IPS-15b (cell line): ENCODE results near the gene DEPP1.

Source experiments
- H3K27me3 ChIP-seq: one replicate; pipeline ENCODE4 v1.6.1; 2013; ENCODE audit warnings: low read length; ENCODE audit not compliant: control insufficient read depth, insufficient read depth
- H3K36me3 ChIP-seq: one replicate; pipeline ENCODE4 v1.6.1; 2013; ENCODE audit warnings: low read length; ENCODE audit not compliant: control insufficient read depth, insufficient read depth
- H3K4me1 ChIP-seq: one replicate; pipeline ENCODE4 v1.6.1; 2013; ENCODE audit warnings: mild to moderate bottlenecking, low read length; ENCODE audit not compliant: control insufficient read depth, insufficient read depth
- H3K4me3 ChIP-seq: one replicate; pipeline ENCODE4 v1.5.1; 2013; ENCODE audit warnings: low read depth, low read length
- H3K9ac ChIP-seq: one replicate; pipeline ENCODE4 v1.6.1; 2013; ENCODE audit warnings: low read depth, mild to moderate bottlenecking, low read length
- H3K9me3 ChIP-seq: one replicate; pipeline ENCODE4 v1.6.1; 2013; ENCODE audit warnings: mild to moderate bottlenecking, low read length; ENCODE audit not compliant: control insufficient read depth, insufficient read depth

DEPP1 gene

GRCh38 chr10:44929356-44930255 is 49.0 kb downstream of the DEPP1 start:
- Histone ChIP-seq H3K4me3 (no peak overlapping the region), H3K9ac (no peak overlapping the region), H3K27me3 (no peaks in the 10 kb centered on the region), H3K4me1 (peaks cover 3% of the 10 kb centered on the region), H3K36me3 (no peaks in the 10 kb centered on the region), H3K9me3 (no peaks in the 10 kb centered on the region)

DNA sequence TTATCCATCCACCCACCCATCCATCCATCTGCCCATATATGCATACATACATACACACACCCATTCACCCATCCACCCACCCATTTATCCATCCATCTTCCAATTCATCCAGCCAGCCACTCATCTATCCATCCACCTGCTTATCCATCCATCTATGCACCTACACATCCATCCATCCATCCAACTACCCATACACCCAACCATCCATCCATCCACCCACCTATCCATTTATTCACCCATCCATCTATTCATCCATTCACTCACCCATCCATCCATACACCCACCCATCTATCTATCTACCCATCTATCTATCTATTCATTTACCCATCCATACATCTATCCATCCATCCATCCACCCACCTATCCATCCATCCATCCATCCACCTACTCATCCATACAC is 50.1 kb downstream of the DEPP1 start:
- H3K36me3 ChIP-seq, result no peaks in the 10 kb centered on the region

DNA sequence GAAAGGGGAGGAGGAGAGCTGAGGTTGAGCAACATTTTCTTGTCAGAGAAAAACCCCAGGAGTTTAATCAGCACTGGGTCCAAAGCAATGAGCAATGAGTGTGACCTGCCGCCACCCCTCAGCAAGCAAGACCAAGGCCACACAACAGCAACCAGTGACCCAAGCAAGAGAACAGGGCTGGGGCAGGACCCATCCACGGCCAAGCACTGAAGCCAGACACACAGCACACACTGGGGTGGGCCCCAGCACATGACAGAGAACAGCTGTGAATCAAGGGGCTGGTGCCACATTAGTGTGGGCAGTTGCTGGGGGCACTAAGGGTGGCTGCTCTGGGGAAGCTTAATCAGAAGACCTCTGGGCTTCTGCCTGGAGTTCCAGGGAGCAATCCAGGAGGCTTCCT is 51.3 kb downstream of the DEPP1 start:
- H3K36me3 ChIP-seq, result no peaks in the 10 kb centered on the region
- no peak overlapping the region for H3K4me3 ChIP-seq
- no peaks in the 10 kb centered on the region for H3K9me3 ChIP-seq
- no peaks in the 10 kb centered on the region for H3K4me1 ChIP-seq
- H3K9ac ChIP-seq, result no peak overlapping the region
- no peaks in the 10 kb centered on the region for H3K27me3 ChIP-seq

More for the DNA sequence above, 50.1 kb downstream of the DEPP1 start:
- H3K9ac ChIP-seq, result no peak overlapping the region
- H3K27me3 ChIP-seq, result no peaks in the 10 kb centered on the region
- peaks cover 3% of the 10 kb centered on the region for H3K4me1 ChIP-seq
- H3K4me3 ChIP-seq, result no peak overlapping the region
- no peaks in the 10 kb centered on the region for H3K9me3 ChIP-seq

DNA sequence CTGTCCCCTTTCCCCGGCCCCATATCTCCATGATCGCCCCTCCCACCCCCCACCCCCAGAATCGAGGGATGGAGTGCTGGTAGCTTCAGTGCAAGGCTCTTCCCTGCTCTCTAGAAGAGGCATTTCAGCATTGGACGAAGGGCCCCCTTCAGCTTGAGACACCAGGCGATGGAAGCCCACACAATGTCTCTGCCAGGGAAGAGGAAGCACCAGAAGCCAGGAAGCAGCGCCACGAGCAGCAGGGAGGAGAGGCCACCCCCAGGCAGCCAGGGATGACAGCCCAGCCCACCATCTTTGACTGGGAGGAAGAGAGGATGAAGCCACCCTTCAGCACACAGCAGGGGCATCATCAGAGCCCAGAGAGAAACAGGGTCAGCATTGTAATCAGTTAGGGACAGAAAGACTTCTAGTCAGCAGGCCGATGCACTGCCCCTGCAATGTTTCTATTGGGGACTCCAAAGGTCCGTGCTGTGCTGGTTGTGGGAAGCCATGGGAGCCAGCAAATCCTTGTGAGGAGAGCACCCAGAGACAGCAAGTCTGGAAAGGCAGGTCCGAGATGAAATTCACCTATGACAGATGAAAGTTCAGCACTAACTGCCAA is 51.8 kb downstream of the DEPP1 start:
- H3K9me3 ChIP-seq, result no peaks in the 10 kb centered on the region
- H3K9ac ChIP-seq, result no peak overlapping the region
- H3K27me3 ChIP-seq, result no peaks in the 10 kb centered on the region
- no peak overlapping the region for H3K4me3 ChIP-seq
- H3K36me3 ChIP-seq, result no peaks in the 10 kb centered on the region
- no peaks in the 10 kb centered on the region for H3K4me1 ChIP-seq
